ENCODE measurements around the gene KCNIP3.

The KCNIP3 gene

DNA sequence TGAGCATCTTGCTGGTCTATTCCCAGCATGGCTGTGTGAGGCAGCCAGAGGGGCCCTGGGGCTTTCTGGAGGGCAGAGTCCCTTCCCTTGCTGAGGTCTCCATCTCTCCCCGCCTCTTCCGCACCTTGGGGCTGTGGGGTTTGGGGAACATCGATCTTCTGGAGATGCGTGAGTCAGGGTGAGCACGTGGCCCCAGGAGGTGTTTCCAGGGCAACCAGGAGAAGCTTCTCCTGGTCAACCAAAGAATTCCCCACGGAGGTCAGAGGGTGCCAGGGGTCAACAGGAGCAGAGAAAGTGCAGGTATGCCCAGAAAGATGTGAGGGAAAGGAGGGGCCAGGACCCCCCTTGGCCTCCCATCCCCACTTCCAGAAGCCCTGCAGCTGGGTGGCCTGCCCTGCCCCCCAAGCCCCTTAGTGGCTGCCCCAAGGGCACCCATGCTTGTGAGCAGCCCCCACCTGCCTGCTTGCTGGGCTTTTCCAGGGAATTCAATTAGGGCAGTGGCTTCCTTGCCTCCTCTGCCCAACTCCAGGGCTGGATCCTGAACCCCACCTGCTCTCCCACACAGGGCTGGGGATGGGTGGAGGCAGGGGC is 25.7 kb upstream of the KCNIP3 start:
- H3K4me1 Mint-ChIP-seq (ENCODE audit: low read depth): no peaks in the 10 kb centered on the region
- H3K9me3 Mint-ChIP-seq: no peaks in the 10 kb centered on the region
- H3K36me3 Mint-ChIP-seq (ENCODE audit: low read depth): no peaks in the 10 kb centered on the region
- no peak overlapping the region for H3K27ac Mint-ChIP-seq
- no peaks in the 10 kb centered on the region for H3K27me3 Mint-ChIP-seq
- no peak overlapping the region for H3K4me3 Mint-ChIP-seq

DNA sequence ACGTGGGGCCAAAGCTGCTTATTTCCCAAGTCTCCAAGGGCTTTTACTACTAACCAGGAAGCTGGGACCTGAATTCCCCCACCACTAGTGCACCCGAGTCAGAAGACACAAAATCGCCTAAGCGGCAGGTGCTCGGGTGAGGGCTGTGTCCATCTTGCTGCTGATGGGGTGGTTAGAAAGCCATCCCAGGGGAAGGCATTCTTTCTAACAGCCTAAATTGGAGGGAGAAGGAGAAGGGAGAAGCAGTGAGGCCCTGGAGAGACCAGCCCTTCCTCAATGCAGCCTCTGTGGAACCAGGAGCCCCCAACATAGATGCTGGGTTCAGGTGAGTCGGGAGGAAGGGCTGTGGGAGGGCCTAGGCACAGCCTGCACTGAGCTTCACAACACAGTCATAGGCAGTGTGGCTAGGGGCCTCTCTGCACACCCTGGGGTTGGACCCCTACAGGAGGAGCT is 24.8 kb upstream of the KCNIP3 start:
- Mint-ChIP-seq H3K9me3 (no peaks in the 10 kb centered on the region), H3K27ac (no peak overlapping the region), H3K36me3 (ENCODE audit: low read depth) (no peaks in the 10 kb centered on the region), H3K4me1 (ENCODE audit: low read depth) (no peaks in the 10 kb centered on the region), H3K4me3 (no peak overlapping the region), H3K27me3 (no peaks in the 10 kb centered on the region)

DNA sequence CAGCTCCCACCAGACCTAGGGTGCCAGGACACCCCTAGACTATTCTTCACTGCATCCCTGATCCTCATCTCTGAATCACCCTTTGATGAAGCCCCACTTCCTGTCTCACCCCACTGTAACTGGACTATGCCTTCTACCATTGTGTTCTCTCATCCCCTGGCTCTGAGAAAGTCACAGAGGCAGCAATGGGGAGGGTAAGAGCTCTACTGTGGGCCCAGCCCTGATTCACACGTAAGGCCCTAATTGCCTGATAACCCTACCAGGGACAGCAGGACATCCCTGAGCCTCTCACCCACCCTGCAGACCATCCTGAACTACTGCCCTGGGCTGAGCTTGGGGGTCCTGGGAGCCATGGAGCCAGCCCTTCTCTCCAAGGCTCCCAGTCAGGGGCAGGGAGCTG is 24.4 kb upstream of the KCNIP3 start:
- Mint-ChIP-seq H3K27me3 (no peaks in the 10 kb centered on the region), H3K9me3 (no peaks in the 10 kb centered on the region), H3K27ac (no peak overlapping the region), H3K36me3 (ENCODE audit: low read depth) (no peaks in the 10 kb centered on the region), H3K4me3 (no peak overlapping the region), H3K4me1 (ENCODE audit: low read depth) (no peaks in the 10 kb centered on the region)

DNA sequence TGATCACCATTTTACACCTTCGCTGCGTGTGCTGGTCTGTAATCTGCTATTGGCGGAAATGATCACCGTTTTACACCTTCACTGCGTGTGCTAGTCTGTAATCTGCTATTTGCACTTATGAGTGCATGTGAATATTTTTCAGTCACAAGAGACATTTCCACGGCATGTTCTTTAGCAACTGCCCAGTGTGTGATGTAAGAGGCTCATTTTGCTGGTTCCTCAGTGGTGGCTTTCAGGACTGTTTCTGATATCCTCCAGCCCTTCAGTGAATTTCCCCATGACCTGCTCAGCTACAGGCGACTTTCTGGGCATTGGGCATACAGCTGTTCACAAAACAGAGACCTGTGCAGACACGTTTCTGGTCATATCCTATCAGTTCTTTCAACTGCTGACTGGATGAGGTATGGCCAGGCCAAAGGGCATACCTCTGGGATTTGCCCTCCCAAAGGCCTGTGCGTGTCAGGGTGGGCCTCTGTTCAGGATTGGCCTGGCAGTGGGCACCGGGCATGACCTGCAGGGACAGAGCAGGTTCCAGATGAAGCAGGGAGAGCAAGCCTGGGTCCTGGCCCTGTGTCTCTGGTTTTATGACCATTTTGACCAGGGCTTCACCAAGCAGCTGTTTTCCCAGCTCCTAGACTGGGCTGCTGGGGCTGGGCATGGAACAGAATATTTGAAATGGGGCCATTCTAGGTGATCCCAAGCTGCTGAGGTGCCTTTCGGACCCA is 23.4 kb upstream of the KCNIP3 start:
- H3K27ac Mint-ChIP-seq: no peak overlapping the region
- H3K36me3 Mint-ChIP-seq (ENCODE audit: low read depth): no peaks in the 10 kb centered on the region

DNA sequence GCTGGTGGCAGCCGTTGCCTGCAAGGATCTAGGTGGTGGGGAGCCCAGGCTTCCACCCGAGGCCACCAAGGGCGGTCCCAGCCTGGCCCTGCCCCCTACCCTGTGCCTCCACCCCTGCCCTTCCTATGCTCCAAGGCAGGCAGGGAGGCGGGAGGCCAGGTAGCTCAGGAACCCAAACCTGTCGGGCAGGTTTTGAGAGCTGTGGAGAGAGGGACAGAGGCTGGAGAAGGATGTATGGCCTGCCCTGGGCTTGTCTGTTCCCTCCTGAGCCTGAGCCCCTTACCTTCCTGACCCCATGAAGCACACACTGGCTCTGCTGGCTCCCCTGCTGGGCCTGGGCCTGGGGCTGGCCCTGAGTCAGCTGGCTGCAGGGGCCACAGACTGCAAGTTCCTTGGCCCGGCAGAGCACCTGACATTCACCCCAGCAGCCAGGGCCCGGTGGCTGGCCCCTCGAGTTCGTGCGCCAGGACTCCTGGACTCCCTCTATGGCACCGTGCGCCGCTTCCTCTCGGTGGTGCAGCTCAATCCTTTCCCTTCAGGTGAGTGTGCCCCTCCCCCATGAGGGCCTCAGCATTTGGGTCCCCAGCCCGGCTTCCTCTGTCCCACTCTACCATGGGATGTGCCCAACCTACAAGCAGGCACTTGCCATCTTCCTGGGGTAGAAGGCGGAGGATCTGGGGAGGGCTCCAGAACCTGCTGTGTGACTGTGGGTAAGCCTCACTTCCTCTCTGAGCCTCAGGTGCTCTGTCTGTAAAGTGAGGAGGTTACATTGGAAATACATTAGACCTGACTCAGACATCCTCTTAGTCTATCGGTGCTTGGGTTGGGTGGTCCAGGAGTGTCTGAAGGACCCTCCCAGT is 22.6 kb upstream of the KCNIP3 start, which contains the start of gene PROM2:
Gene PROM2 (plus strand): TSS at position 159 of the 860 bp plus-strand sequence. CDS start 137 bp downstream, at position 296.
- Mint-ChIP-seq H3K4me1 (ENCODE audit: low read depth) (no peaks in the 10 kb centered on the region), H3K27ac (no peak within 1 kb of the TSS), H3K9me3 (no peaks in the 10 kb centered on the region), H3K27me3 (no peaks in the 10 kb centered on the region), H3K4me3 (no peak within 1 kb of the TSS), H3K36me3 (ENCODE audit: low read depth) (no peaks in the 10 kb centered on the region)

More for the DNA sequence above, 23.4 kb upstream of the KCNIP3 start:
- no peaks in the 10 kb centered on the region for H3K9me3 Mint-ChIP-seq
- no peaks in the 10 kb centered on the region for H3K27me3 Mint-ChIP-seq
- no peak overlapping the region for H3K4me3 Mint-ChIP-seq
- no peaks in the 10 kb centered on the region for H3K4me1 Mint-ChIP-seq (ENCODE audit: low read depth)

DNA sequence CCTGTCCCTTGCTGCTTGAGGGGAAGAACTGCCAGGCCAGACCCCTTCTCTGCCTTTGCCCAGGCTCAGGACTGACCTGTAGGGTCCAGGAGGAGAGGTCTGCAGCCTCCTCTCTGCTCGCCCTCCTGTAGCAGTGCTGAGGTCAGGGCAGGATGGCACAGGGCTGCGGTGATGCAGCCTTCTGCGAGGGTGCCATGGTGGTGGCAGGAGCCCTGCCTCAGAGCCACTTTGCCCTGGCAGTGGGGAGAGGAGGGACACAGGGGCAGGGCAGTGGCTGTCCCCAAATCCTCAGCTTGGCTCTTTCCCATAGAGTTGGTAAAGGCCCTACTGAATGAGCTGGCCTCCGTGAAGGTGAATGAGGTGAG is 22.0 kb upstream of the KCNIP3 start:
- H3K27ac Mint-ChIP-seq: no peak overlapping the region
- no peaks in the 10 kb centered on the region for H3K4me1 Mint-ChIP-seq (ENCODE audit: low read depth)
- no peak overlapping the region for H3K4me3 Mint-ChIP-seq
- H3K36me3 Mint-ChIP-seq (ENCODE audit: low read depth): no peaks in the 10 kb centered on the region
- no peaks in the 10 kb centered on the region for H3K27me3 Mint-ChIP-seq
- H3K9me3 Mint-ChIP-seq: no peaks in the 10 kb centered on the region

DNA sequence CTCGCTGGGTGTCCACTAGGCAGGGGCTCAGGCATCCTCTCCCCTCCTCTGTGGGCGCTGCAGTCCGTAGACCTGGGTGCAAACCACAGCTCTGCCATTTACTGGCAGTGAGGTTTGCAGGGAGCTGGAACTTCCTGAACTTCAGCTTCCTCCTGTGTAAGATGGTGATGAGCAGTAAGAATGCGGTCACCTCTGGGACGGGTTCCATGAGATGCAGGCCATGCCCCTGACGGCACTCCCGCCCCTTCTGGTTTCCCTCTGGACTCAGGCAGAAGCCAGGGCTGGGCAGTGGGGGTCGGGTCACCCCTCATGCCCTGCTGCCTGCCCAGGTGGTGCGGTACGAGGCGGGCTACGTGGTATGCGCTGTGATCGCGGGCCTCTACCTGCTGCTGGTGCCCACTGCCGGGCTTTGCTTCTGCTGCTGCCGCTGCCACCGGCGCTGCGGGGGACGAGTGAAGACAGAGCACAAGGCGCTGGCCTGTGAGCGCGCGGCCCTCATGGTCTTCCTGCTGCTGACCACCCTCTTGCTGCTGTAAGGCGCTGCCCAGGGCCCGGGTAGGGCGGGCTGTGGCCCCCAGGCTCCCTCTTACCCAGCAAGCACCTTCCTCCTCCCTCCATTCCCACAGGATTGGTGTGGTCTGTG is 21.4 kb upstream of the KCNIP3 start:
- H3K9me3 Mint-ChIP-seq: no peaks in the 10 kb centered on the region
- no peak overlapping the region for H3K27ac Mint-ChIP-seq
- H3K4me1 Mint-ChIP-seq (ENCODE audit: low read depth): no peaks in the 10 kb centered on the region
- no peaks in the 10 kb centered on the region for H3K36me3 Mint-ChIP-seq (ENCODE audit: low read depth)
- H3K4me3 Mint-ChIP-seq: no peak overlapping the region
- no peaks in the 10 kb centered on the region for H3K27me3 Mint-ChIP-seq

DNA sequence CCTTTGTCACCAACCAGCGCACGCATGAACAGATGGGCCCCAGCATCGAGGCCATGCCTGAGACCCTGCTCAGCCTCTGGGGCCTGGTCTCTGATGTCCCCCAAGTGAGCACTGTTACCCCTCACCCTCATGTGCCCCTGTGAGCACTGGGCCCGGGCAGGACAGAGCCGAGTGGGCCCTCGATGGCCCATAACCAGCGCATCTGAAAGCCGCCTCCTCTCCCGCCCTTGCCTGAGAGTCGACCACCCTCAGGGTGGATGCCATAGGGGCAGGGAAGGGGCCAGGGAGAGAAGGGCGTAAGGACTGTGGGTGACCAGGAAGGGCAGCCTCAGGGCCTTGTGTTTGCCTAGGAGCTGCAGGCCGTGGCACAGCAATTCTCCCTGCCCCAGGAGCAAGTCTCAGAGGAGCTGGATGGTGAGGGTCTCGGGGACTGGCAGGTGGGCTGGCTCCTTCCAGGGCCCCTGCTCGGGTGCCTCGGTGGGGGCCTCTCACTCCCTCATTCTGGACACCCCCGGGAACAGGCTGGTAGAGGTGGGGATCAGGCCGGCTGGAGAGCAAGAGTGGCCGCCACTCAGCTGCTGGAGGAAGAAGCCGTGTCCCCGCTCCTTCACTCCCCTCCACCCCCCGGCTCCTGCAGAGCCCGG is 20.8 kb upstream of the KCNIP3 start:
- Mint-ChIP-seq H3K36me3 (ENCODE audit: low read depth) (no peaks in the 10 kb centered on the region), H3K4me3 (no peak overlapping the region), H3K9me3 (no peaks in the 10 kb centered on the region), H3K4me1 (ENCODE audit: low read depth) (no peaks in the 10 kb centered on the region), H3K27ac (no peak overlapping the region), H3K27me3 (no peaks in the 10 kb centered on the region)

DNA sequence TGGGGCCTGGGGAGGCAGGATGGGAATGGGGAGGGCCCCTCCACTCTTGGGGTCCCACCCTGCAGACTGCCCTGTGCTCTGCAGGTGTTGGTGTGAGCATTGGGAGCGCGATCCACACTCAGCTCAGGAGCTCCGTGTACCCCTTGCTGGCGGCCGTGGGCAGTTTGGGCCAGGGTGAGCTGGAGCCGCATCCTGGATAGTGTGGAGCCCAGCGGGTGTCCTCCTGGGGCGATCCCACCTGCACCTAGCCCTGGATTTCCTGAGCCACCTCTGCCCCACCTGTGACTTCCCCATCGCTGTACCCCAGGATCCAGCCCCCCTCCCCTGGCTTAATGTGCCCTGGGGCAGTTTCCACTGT is 20.3 kb upstream of the KCNIP3 start:
- Mint-ChIP-seq H3K4me3 (no peak overlapping the region), H3K36me3 (ENCODE audit: low read depth) (no peaks in the 10 kb centered on the region), H3K4me1 (ENCODE audit: low read depth) (no peaks in the 10 kb centered on the region), H3K27me3 (no peaks in the 10 kb centered on the region), H3K9me3 (no peaks in the 10 kb centered on the region), H3K27ac (no peak overlapping the region)

DNA sequence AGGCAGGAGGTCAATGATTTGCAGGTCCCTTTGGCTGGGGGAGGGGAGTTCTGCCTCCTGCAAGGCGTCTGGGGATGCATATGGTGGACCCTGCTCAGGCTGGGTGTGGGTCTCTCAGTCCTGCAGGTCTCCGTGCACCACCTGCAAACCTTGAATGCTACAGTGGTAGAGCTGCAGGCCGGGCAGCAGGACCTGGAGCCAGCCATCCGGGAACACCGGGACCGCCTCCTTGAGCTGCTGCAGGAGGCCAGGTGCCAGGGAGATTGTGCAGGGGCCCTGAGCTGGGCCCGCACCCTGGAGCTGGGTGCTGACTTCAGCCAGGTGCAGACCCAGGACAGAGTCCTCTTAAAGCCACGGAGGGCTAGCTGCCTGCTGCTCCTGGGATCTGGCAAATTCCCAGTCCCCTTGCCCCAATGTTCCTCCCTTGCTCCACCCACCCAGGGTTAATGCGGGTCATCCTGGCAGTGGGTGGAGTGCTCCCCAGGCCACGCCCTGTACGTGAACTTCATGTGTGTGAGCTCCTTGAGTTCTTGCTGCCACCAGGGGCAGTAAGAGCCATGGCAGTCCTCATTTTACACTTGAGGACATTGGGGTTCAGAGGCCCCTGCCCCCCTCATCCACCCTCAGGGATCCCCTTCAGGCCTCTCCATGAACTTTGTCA is 19.8 kb upstream of the KCNIP3 start:
- no peaks in the 10 kb centered on the region for H3K9me3 Mint-ChIP-seq
- H3K36me3 Mint-ChIP-seq (ENCODE audit: low read depth): no peaks in the 10 kb centered on the region
- no peak overlapping the region for H3K27ac Mint-ChIP-seq
- no peaks in the 10 kb centered on the region for H3K4me1 Mint-ChIP-seq (ENCODE audit: low read depth)
- no peak overlapping the region for H3K4me3 Mint-ChIP-seq
- no peaks in the 10 kb centered on the region for H3K27me3 Mint-ChIP-seq

DNA sequence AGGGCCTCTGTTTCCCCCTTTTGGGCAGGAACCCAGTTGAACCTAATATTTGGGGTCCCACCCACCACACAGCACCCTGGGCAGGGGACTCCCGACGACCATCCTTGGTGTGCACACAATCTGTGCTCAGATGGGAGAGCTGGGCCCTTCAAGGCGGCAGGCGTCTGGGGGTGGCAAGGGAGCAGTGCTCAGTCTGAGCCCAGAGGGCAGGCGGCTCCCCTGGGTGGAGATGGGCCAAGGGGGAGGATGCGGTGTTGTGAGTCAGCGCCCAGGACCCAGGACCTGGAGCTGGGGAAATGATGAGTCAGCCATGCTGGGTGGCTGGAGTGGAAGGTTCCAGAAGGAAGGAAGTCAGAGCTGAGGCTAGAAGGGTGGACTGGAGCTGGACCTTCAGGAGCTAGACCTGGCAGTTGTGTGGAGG is 19.1 kb upstream of the KCNIP3 start:
- no peaks in the 10 kb centered on the region for H3K36me3 Mint-ChIP-seq (ENCODE audit: low read depth)
- no peaks in the 10 kb centered on the region for H3K27me3 Mint-ChIP-seq
- no peak overlapping the region for H3K4me3 Mint-ChIP-seq
- H3K9me3 Mint-ChIP-seq: no peaks in the 10 kb centered on the region
- H3K4me1 Mint-ChIP-seq (ENCODE audit: low read depth): no peaks in the 10 kb centered on the region
- H3K27ac Mint-ChIP-seq: no peak overlapping the region

DNA sequence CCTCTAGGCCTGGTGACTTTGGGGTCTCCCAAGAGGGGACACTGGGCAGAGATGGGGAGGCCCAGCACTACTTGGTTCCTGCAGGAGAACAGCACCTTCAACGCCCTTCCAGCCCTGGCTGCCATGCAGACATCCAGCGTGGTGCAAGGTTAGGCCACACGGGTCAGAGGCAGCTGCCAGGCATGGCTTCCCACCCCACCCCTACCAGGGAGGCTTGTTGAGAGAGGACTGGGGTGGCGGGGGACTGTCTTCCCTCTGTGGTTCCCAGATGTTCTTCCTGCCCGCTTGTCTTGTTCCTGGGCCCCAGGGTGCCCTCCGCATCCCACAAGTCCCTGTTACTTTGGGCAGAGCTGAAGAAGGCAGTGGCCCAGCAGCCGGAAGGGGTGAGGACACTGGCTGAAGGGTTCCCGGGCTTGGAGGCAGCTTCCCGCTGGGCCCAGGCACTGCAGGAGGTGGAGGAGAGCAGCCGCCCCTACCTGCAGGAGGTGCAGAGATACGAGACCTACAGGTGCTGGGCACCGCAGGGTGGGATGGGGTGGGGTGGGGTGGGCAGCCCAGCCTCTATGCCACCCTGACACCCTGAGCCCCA is 18.4 kb upstream of the KCNIP3 start:
- Mint-ChIP-seq H3K9me3 (no peaks in the 10 kb centered on the region), H3K27ac (no peak overlapping the region), H3K27me3 (no peaks in the 10 kb centered on the region), H3K4me3 (no peak overlapping the region), H3K4me1 (ENCODE audit: low read depth) (no peaks in the 10 kb centered on the region), H3K36me3 (ENCODE audit: low read depth) (no peaks in the 10 kb centered on the region)

DNA sequence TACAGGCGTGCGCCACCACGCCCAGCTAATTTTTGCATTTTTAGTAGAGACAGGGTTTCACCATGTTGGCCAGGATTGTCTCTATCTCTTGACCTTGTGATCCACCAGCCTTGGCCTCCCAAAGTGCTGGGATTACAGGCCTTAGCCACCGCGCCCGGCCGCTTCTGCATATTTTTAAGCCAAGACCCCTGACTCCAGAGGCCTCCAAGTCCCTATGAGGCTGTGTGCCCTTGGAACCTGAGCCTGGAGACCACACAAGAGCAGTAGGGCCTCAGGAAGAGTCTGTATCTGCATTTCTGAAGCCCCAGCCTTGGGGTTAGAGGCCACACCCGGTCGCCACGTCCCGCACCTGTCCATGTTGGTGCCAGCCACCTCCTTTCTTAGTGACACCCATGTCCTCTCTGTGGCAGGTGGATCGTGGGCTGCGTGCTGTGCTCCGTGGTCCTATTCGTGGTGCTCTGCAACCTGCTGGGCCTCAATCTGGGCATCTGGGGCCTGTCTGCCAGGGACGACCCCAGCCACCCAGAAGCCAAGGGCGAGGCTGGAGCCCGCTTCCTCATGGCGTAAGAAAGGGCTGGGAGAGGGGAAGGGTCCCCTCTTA is 17.6 kb upstream of the KCNIP3 start:
- Mint-ChIP-seq H3K9me3 (no peaks in the 10 kb centered on the region), H3K4me3 (no peak overlapping the region), H3K27ac (no peak overlapping the region), H3K36me3 (ENCODE audit: low read depth) (no peaks in the 10 kb centered on the region), H3K27me3 (no peaks in the 10 kb centered on the region), H3K4me1 (ENCODE audit: low read depth) (no peaks in the 10 kb centered on the region)
